GM23338 (cell line): ENCODE measurements around the gene SLC25A44. TPM values are rescaled to one million over a fixed set of nuclear protein-coding genes. Genes with fewer than 3 reads are reported as not detected.

ENCODE experiments used
- ATAC-seq: fragments of 200-7000 bp; cut with Tn5 transposase; 3 replicates; pipeline ENCODE4 v1.9.1; 2020
- DNase-seq: peaks from one replicate; pipeline ENCODE4 v3.0.0-alpha.2; 2015; ENCODE audit warnings: low spot score
- H2AFZ ChIP-seq: fragments of 200-600 bp; sonication (generic); 2 replicates; pipeline ENCODE4 v1.8.0; 2016; ENCODE audit warnings: antibody characterized with exemption, mild to moderate bottlenecking, moderate library complexity
- H3F3A ChIP-seq: fragments of 200-600 bp; sonication (generic); replicated peaks from 2 replicates; pipeline ENCODE4 v1.8.0; 2017; ENCODE audit warnings: antibody characterized with exemption, mixed run types, low read depth
- H3K27ac ChIP-seq: fragments of 200-600 bp; sonication (generic); 2 replicates; pipeline ENCODE4 v1.6.1; 2016; ENCODE audit warnings: low read depth
- H3K27me3 ChIP-seq: fragments of 200-600 bp; sonication (generic); 2 replicates; pipeline ENCODE4 v1.8.0; 2016; ENCODE audit warnings: mild to moderate bottlenecking, mixed run types, moderate library complexity; ENCODE audit not compliant: insufficient read depth
- H3K36me3 ChIP-seq: fragments of 200-600 bp; sonication (generic); 2 replicates; pipeline ENCODE4 v1.8.0; 2016; ENCODE audit warnings: mild to moderate bottlenecking; ENCODE audit not compliant: insufficient read depth
- H3K4me1 ChIP-seq: fragments of 200-600 bp; sonication (generic); 2 replicates; pipeline ENCODE4 v1.8.0; 2016; ENCODE audit warnings: mild to moderate bottlenecking, moderate library complexity; ENCODE audit not compliant: insufficient read depth
- H3K4me2 ChIP-seq: fragments of 200-600 bp; sonication (generic); 2 replicates; pipeline ENCODE4 v1.7.1; 2017; ENCODE audit warnings: mixed run types
- H3K4me3 ChIP-seq: fragments of 200-600 bp; sonication (generic); 2 replicates; pipeline ENCODE4 v1.6.1; 2016; ENCODE audit warnings: mixed run types
- H3K79me2 ChIP-seq: fragments of 200-600 bp; sonication (generic); replicated peaks from 2 replicates; pipeline ENCODE4 v1.8.0; 2017; ENCODE audit warnings: mild to moderate bottlenecking; ENCODE audit not compliant: insufficient read depth
- H3K9me2 ChIP-seq: fragments of 200-600 bp; sonication (generic); 2 replicates; pipeline ENCODE4 v1.8.0; 2017; ENCODE audit not compliant: insufficient read depth
- H4K20me1 ChIP-seq: fragments of 200-600 bp; sonication (generic); replicated peaks from 2 replicates; pipeline ENCODE4 v1.8.0; 2017; ENCODE audit warnings: mild to moderate bottlenecking; ENCODE audit not compliant: insufficient read depth
- H3K27ac Mint-ChIP-seq: 2 replicates; pipeline ENCODE4 v1.8.0; 2020; ENCODE audit warnings: inconsistent platforms, mild to moderate bottlenecking, moderate library complexity, mixed read lengths
- H3K27me3 Mint-ChIP-seq: 3 replicates; pipeline ENCODE4 v1.8.0; 2022; ENCODE audit warnings: low read depth, mild to moderate bottlenecking, moderate library complexity, mixed read lengths, inconsistent platforms; ENCODE audit not compliant: insufficient read depth, poor library complexity
- H3K36me3 Mint-ChIP-seq: 3 replicates; pipeline ENCODE4 v1.8.0; 2021; ENCODE audit warnings: low read depth, mild to moderate bottlenecking, inconsistent platforms, moderate library complexity, mixed read lengths
- H3K4me1 Mint-ChIP-seq: 3 replicates; pipeline ENCODE4 v1.8.0; 2020; ENCODE audit warnings: mild to moderate bottlenecking, inconsistent platforms, mixed read lengths
- H3K4me3 Mint-ChIP-seq: 3 replicates; pipeline ENCODE4 v1.8.0; 2021; ENCODE audit warnings: moderate library complexity, mild to moderate bottlenecking, inconsistent platforms, mixed read lengths
- H3K9me3 Mint-ChIP-seq: 3 replicates; pipeline ENCODE4 v1.8.0; 2020; ENCODE audit warnings: moderate library complexity, mild to moderate bottlenecking, inconsistent platforms, mixed read lengths
- CREB1 ChIP-seq: fragments of 250-450 bp; sonication (Bioruptor Pico); IDR thresholded peaks from 2 replicates; pipeline ENCODE4 v1.5.0; 2020; ENCODE audit warnings: low read depth, mild to moderate bottlenecking, moderate library complexity
- ETS1 ChIP-seq: IDR thresholded peaks from 2 replicates; pipeline ENCODE4 v1.6.1; 2016; ENCODE audit warnings: antibody characterized with exemption
- EZH2phosphoT487 ChIP-seq: fragments of 200-600 bp; sonication (generic); IDR thresholded peaks from one replicate; pipeline ENCODE4 v1.8.1; 2018; ENCODE audit warnings: antibody characterized with exemption; ENCODE audit not compliant: unreplicated experiment
- JUNB ChIP-seq: IDR thresholded peaks from one replicate; pipeline ENCODE4 v1.6.1; 2016; ENCODE audit warnings: antibody characterized with exemption; ENCODE audit not compliant: unreplicated experiment
- NANOG ChIP-seq: IDR thresholded peaks from 2 replicates; pipeline ENCODE4 v1.6.1; 2016; ENCODE audit warnings: antibody characterized with exemption, borderline replicate concordance
- POLR2AphosphoS5 ChIP-seq: IDR thresholded peaks from 2 replicates; pipeline ENCODE4 v1.6.1; 2016; ENCODE audit warnings: antibody characterized with exemption, low read depth
- REST ChIP-seq: IDR thresholded peaks from one replicate; pipeline ENCODE4 v1.6.1; 2018; ENCODE audit warnings: antibody characterized with exemption; ENCODE audit not compliant: unreplicated experiment
- STAT1 ChIP-seq: IDR thresholded peaks from one replicate; pipeline ENCODE4 v1.6.1; 2016; ENCODE audit warnings: antibody characterized with exemption; ENCODE audit not compliant: unreplicated experiment
- ZNF114 ChIP-seq: fragments of 250-450 bp; sonication (Bioruptor Pico); IDR thresholded peaks from 2 replicates; pipeline ENCODE4 v1.5.0; 2020; ENCODE audit warnings: mild to moderate bottlenecking, moderate library complexity
- ZNF331 ChIP-seq: fragments of 250-450 bp; sonication (Bioruptor Pico); IDR thresholded peaks from 2 replicates; pipeline ENCODE4 v1.5.0; 2020; ENCODE audit warnings: low read depth, mild to moderate bottlenecking, moderate library complexity
- polyA plus RNA-seq: library from polyadenylated mRNA; unstranded; fragments of >200 nt; fragmentation: Nextera tagmentation; extraction: Ambion mirVana; gene quantifications from 2 replicates; pipeline ENCODE4 v1.2.1, GENCODE V29; 2016
- total RNA-seq: library from RNA; depleted of rRNA; stranded (reverse); fragments of >200 nt; shearing (Covaris generic); gene quantifications from 2 replicates; pipeline ENCODE4 v1.2.3, GENCODE V29; 2014

SLC25A44 gene
- total and polyA plus RNA-seq, 2 experiments from 2014 or later = 7.0 to 25.1 TPM

- Histone ChIP-seq H3K36me3 (peaks cover 11% of the 10 kb centered on the region; the same call in 1 of the 2 replicates), H3K79me2 (0 out of 2 replicates have a peak, but pooled peaks cover 5% of the 10 kb centered on the region), H3K4me2 (no peak overlapping the region), H3K27ac (peak overlapping the region; percentile 47; the same call in 1 of the 2 replicates), H3K9me2 (no peaks in the 10 kb centered on the region), H3K4me1 (no peaks in the 10 kb centered on the region), H3K4me3 (no peak overlapping the region), H3K27me3 (no peaks in the 10 kb centered on the region), H2AFZ (no peak overlapping the region), H4K20me1 (no peaks in the 10 kb centered on the region), H3F3A (peaks cover 18% of the 10 kb centered on the region; the same call in 1 of the 2 replicates)
- H3K36me3 Mint-ChIP-seq = peaks cover 33% of the 10 kb centered on the region
- no peak overlapping the region for H3K4me3 Mint-ChIP-seq
- peaks cover 6% of the 10 kb centered on the region for H3K27me3 Mint-ChIP-seq
- peaks cover 1% of the 10 kb centered on the region; the same call in 2 of the 3 replicates for H3K4me1 Mint-ChIP-seq
- H3K9me3 Mint-ChIP-seq = no peaks in the 10 kb centered on the region
- TF ChIP-seq STAT1 (no peak), NANOG (no peak), CREB1 (CRISPR knock-in tag) (no peak), JUNB (no peak), ETS1 (no peak), REST (no peak), EZH2phosphoT487 (no peak), ZNF331 (CRISPR knock-in tag) (no peak), ZNF114 (no peak)
- no peak overlapping the region for H3K27ac Mint-ChIP-seq
- DNase-seq (no peak), ATAC-seq (no peak)
These were observed 36.6 kb downstream of the SLC25A44 start for GRCh38 chr1:156230473-156230837.

GRCh38 chr1:156232201-156232894 is 38.4 kb downstream of the SLC25A44 start:
- Histone ChIP-seq H4K20me1 (no peaks in the 10 kb centered on the region), H3K27ac (0 out of 2 replicates have a peak overlapping the region, but pooled peaks have one; percentile 39), H3K79me2 (no peaks in the 10 kb centered on the region), H3K4me3 (no peak overlapping the region), H3F3A (peaks cover 12% of the 10 kb centered on the region; the same call in 1 of the 2 replicates), H3K36me3 (peaks cover 12% of the 10 kb centered on the region), H3K4me2 (no peak overlapping the region), H3K4me1 (no peaks in the 10 kb centered on the region), H3K27me3 (no peaks in the 10 kb centered on the region), H3K9me2 (no peaks in the 10 kb centered on the region), H2AFZ (no peak overlapping the region)
- Mint-ChIP-seq H3K27me3 (peaks cover 8% of the 10 kb centered on the region), H3K36me3 (peaks cover 40% of the 10 kb centered on the region), H3K4me3 (no peak overlapping the region), H3K27ac (peak overlapping the region; percentile 74), H3K4me1 (no peaks in the 10 kb centered on the region), H3K9me3 (no peaks in the 10 kb centered on the region)
- no peak for DNase-seq
- TF ChIP-seq POLR2AphosphoS5 (no peak), NANOG (no peak), ZNF331 (CRISPR knock-in tag) (no peak)
- ATAC-seq = peak; percentile 23; the same call in 2 of the 3 replicates
